Measurements from ENCODE around the gene PCBP1. TPM values are rescaled to one million over a fixed set of nuclear protein-coding genes. Genes with fewer than 3 reads are reported as not detected.

PCBP1 gene
- total and polyA plus RNA-seq, 9 of the 15 experiments (the other 6 are each of a cell fraction or from before 2014, with no cell fraction given): 19.2 to 407 (median 78.1) TPM

DNA sequence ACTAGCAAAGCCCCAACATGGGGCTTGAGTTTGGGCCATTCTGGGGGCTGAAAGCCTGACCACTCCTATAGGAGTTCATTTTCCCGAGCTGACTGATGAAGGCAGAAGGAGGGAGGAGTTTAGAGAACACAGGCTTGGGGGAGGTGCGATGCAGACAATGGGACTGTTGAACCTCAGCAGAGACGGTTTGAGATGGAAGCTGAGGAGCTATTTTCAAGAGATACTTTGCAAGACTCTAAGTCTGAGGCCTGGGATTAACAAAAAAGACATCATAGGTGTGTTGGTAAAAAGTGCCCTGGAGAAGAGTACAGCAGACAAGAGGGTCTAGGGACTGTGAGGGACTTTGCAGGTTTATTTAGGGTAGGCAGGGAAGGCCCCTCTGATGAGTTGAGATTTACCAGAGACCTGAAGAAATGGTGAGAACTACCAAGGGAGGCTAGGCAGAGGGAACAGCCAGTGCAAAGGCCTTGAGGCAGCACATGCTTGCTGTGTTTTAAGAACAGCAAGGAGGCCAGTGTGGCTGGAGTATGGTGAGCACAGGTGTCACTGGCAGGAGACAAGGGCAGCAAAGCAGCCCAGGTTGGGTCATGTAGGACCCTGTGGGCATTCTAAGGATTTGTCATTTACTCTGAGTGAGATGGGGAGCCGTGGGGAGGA, 31.6 kb downstream of the PCBP1 start (continued):
- TF ChIP-seq CHCHD3 (CRISPR knock-in tag; IDR thresholded peaks at IDR 0.05) (no peak), BRD4 (IDR thresholded peaks at IDR 0.05) (no peak), SOX6 (IDR thresholded peaks at IDR 0.05) (peak; percentile 89), NFRKB (IDR thresholded peaks at IDR 0.05; ENCODE audit: low read depth) (peak; percentile 37; the same call in 1 of the 2 replicates), NFYB (IDR thresholded peaks at IDR 0.05; ENCODE audit: extremely low read depth, insufficient read length) (no peak), HDGF (IDR thresholded peaks at IDR 0.05) (0 out of 2 replicates have a peak, but pooled peaks have one; percentile 57), RCOR1 (IDR thresholded peaks at IDR 0.05; ENCODE audit: borderline replicate concordance in 1 of 2, low read depth in 2 of 2, low read length in 2 of 2) (peak in 1 of 2 experiments; percentile 11; a peak in 1 of 4 replicates), MTA1 (IDR thresholded peaks at IDR 0.05; ENCODE audit: borderline replicate concordance) (peak; percentile 49; the same call in 1 of the 2 replicates), SMARCB1 (IDR thresholded peaks at IDR 0.05; ENCODE audit: insufficient read length, low read depth) (no peak)
- TF ChIP-seq, protein P1, sequence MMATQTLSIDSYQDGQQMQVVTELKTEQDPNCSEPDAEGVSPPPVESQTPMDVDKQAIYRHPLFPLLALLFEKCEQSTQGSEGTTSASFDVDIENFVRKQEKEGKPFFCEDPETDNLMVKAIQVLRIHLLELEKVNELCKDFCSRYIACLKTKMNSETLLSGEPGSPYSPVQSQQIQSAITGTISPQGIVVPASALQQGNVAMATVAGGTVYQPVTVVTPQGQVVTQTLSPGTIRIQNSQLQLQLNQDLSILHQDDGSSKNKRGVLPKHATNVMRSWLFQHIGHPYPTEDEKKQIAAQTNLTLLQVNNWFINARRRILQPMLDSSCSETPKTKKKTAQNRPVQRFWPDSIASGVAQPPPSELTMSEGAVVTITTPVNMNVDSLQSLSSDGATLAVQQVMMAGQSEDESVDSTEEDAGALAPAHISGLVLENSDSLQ (IDR thresholded peaks at IDR 0.05): 0 out of 2 replicates have a peak, but pooled peaks have one; percentile 17
- TF ChIP-seq, protein P2, sequence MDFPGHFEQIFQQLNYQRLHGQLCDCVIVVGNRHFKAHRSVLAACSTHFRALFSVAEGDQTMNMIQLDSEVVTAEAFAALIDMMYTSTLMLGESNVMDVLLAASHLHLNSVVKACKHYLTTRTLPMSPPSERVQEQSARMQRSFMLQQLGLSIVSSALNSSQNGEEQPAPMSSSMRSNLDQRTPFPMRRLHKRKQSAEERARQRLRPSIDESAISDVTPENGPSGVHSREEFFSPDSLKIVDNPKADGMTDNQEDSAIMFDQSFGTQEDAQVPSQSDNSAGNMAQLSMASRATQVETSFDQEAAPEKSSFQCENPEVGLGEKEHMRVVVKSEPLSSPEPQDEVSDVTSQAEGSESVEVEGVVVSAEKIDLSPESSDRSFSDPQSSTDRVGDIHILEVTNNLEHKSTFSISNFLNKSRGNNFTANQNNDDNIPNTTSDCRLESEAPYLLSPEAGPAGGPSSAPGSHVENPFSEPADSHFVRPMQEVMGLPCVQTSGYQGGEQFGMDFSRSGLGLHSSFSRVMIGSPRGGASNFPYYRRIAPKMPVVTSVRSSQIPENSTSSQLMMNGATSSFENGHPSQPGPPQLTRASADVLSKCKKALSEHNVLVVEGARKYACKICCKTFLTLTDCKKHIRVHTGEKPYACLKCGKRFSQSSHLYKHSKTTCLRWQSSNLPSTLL (IDR thresholded peaks at IDR 0.05): no peak
- TF ChIP-seq, protein P3, sequence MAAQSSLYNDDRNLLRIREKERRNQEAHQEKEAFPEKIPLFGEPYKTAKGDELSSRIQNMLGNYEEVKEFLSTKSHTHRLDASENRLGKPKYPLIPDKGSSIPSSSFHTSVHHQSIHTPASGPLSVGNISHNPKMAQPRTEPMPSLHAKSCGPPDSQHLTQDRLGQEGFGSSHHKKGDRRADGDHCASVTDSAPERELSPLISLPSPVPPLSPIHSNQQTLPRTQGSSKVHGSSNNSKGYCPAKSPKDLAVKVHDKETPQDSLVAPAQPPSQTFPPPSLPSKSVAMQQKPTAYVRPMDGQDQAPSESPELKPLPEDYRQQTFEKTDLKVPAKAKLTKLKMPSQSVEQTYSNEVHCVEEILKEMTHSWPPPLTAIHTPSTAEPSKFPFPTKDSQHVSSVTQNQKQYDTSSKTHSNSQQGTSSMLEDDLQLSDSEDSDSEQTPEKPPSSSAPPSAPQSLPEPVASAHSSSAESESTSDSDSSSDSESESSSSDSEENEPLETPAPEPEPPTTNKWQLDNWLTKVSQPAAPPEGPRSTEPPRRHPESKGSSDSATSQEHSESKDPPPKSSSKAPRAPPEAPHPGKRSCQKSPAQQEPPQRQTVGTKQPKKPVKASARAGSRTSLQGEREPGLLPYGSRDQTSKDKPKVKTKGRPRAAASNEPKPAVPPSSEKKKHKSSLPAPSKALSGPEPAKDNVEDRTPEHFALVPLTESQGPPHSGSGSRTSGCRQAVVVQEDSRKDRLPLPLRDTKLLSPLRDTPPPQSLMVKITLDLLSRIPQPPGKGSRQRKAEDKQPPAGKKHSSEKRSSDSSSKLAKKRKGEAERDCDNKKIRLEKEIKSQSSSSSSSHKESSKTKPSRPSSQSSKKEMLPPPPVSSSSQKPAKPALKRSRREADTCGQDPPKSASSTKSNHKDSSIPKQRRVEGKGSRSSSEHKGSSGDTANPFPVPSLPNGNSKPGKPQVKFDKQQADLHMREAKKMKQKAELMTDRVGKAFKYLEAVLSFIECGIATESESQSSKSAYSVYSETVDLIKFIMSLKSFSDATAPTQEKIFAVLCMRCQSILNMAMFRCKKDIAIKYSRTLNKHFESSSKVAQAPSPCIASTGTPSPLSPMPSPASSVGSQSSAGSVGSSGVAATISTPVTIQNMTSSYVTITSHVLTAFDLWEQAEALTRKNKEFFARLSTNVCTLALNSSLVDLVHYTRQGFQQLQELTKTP (IDR thresholded peaks at IDR 0.05; ENCODE audit: low read depth in 1 of 2, partially characterized antibody in 2 of 2): peak in 1 of 2 experiments; percentile 42
- TF ChIP-seq, protein P4, sequence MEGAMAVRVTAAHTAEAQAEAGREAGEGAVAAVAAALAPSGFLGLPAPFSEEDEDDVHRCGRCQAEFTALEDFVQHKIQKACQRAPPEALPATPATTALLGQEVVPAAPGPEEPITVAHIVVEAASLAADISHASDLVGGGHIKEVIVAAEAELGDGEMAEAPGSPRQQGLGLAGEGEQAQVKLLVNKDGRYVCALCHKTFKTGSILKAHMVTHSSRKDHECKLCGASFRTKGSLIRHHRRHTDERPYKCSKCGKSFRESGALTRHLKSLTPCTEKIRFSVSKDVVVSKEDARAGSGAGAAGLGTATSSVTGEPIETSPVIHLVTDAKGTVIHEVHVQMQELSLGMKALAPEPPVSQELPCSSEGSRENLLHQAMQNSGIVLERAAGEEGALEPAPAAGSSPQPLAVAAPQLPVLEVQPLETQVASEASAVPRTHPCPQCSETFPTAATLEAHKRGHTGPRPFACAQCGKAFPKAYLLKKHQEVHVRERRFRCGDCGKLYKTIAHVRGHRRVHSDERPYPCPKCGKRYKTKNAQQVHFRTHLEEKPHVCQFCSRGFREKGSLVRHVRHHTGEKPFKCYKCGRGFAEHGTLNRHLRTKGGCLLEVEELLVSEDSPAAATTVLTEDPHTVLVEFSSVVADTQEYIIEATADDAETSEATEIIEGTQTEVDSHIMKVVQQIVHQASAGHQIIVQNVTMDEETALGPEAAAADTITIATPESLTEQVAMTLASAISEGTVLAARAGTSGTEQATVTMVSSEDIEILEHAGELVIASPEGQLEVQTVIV (CRISPR knock-in tag; IDR thresholded peaks at IDR 0.05; ENCODE audit: borderline replicate concordance): no peak

All from K562 (cell line).